NOMO-1 treated with DMSO at 0.1 percent for 48 hours (cell line): ENCODE measurements around the gene WNT9B.

Experiments
- DNase-seq: peaks from one replicate; lab custom pipeline; 2025; ENCODE audit not compliant: unreplicated experiment; lab: John Stamatoyannopoulos, UW

Gene WNT9B

DNA sequence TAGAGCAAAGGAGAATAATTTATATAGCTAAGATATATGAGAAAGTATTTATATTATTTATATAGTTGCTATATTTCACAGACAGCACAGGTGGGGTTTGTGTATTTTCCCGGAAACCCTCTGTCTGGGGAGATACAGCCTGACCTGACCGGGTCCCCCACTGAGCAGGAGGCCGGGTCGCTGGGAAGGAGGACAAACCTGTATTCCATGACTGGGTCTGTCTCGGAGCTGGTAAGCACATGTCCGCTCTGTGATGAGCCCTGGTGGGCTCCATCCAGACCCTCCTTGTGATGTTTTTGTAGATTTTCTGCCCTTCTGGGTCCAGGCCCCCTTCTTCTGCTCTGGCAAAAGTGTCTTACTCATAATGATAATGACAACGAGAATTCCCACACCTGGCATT lies 27.7 kb downstream of the WNT9B start:
- DNase-seq: no peak

DNA sequence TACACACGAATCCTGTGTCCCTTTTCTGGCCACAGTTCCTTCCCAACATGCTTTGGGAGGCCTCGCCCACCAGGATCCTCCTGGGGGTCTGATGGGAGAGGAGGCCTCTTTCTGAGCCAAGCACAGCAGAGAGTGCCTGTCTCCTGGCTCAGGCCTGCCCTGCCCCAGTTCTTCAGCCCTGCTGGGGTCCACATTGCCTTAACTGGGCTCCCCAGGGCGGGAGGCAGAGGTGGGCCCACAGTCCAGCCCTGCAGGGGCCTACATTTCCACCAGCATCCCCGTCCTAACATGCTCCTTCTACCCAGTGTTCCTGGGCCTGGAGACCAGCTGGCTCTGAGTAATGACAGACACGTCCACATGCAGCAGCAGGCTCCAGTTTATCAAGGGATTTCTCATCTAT lies 29.6 kb downstream of the WNT9B start:
- DNase-seq: no peak

DNA sequence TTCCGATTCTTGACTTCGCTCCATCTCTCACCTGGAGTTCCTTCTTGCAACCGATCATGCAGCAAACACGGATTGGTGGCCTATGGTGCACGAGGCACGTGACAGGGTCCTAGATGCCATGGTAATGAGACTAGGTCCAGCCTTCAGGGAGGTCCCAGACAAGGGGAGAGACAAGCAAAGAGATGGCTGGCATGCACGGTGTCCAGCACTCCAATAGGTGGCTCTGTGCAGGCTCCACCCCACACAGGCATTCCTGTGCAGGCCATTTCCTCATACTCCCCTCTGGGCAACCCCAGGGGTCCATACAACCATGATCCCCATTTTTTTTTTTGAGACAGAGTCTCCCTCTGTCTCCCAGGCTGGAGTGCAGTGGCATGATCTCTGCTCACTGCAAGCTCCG lies 31.3 kb downstream of the WNT9B start:
- no peak for DNase-seq

DNA sequence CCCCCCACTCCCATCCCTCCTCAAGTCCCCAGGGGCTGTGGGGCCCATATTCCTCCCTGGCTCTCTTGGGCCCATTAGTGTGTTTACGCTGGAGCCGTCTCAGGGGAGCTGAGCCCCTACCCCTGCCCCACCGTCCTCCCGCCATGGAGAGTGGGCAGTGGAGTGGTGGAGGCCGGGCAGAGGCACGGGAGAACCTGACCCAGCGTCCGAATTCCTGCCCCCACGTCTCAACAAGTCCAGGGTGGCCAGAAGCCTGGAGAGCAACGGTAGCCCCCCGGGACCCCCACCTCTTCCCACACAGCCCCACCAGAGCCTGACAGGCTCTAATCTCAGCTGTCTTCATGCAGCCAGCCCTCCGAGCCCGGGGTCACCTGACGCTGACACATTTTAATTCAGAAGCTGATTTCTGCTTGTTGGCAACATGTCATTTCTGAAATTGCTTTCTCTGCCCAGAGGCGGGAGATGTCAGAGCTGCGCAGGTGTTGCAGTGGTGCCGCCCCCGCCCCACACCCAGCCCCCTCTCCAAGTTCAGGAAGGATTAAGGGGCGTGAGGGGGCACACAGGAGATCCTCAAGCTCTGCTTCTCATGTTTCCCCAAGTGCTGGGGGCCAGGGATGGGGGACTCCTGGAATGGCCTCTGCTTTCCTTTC lies 32.6 kb downstream of the WNT9B start:
- DNase-seq: no peak

DNA sequence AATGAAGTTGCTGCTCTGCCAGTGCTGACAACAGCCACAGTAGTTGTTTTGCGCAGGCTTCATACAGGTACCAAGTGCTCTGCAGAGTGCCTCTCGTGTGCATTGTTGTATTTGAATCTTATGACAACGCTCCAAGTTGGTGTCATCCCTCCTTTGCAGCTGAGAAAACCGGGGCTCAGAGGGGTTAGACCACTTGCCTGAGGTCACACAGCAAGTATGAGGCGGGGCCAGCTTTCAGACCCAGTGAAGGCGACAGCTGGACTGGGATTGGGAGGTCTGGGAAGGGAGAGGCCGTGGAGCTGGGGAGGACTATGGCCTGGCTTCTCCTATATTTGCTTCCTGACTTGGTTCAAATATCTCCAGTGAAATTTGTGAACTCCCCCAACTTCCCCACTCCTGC lies 33.2 kb downstream of the WNT9B start:
- DNase-seq: no peak

DNA sequence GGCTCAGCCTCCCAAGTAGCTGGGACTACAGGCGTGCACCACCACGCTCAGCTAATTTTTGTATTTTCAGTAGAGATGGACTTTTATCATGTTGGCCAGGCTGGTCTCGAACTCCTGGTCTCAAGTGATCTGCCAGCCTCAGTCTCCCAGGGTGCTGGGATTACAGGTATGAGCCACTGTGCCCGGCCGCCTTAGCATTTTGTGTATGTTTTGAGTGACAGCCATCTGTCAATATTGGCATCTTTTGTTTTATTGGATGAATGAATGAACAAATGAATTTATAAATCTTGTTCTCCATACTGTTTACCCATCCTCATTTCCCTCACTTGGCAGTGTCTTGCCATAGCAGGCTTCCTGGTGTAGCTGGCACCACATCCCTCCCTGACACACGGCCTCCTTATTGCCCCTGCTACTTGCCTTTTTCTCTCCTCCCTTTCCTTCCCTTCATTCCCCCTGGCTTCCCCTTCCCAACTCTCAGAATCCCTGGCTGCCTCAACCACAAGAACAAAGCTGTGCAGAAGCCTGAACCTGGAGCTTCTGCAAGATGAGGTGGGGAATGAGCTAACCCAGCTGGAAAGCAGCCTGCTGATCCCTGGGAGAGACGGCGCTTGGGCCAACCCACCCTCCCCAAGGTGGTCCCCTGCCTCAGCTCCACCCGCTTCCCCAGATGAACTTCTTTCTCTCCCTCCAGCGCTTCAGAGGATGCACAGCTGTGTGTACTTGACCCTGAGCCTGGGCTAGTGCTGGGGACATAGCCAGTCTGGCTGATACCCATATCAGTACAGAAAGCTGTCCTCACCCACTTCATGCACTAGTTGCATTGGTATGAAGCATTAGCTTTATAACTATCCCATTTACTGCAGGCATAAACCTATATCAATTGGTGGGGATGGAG lies 34.3 kb downstream of the WNT9B start:
- DNase-seq: no peak

DNA sequence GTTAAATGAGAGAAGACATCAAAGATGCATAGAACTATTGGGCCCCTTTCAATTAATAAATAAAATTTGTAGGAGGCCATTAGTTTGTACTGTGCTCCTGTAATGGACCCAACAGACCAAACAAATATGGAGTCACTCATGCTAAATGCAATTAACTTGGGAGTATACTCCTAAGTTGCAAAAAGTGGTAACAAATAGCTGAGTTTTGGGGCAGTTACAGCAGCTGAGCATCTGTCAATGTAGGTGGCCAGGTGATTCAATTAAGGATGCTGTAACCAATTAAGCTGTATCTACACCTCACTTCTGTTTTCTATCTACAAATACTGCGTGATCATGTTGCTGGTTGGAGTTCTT lies 34.9 kb downstream of the WNT9B start:
- no peak for DNase-seq

DNA sequence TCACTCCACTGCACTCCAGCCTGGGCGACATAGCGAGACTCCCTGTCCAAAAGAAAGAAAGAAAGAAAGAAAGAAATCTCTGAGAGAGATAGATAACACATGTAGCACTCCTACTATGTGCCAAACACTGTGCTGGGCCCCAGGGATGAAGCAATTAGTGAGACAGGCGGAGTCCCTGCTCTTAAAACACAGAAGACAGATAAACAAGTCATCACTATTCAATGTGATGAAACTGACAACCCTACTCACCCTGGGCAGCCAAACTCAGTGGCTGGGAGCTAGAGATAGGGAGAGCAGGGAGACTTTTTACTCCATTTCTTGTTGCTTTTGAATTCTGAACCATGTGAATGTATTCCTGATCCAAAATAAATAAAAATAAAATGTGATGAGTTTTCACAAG lies 36.3 kb downstream of the WNT9B start:
- no peak for DNase-seq

DNA sequence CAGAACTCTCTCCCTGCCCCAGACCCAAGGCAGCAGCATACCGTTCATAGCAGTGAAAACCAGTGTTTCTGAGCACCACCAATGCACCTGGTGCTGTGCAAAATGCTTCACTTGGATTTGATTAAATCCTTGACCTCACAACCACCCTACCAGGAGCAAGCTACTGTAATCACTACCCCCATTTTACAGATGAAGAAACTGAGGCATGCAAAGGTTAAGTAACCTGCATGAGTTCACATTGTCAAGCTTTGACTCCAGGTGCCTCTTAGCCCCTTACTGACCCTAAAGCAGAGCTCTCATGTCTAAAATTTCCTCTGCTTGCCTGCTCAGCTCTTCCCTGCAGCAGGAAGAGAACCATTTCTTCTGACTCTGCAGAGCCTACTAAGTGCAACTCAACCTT lies 37.3 kb downstream of the WNT9B start:
- DNase-seq: no peak

DNA sequence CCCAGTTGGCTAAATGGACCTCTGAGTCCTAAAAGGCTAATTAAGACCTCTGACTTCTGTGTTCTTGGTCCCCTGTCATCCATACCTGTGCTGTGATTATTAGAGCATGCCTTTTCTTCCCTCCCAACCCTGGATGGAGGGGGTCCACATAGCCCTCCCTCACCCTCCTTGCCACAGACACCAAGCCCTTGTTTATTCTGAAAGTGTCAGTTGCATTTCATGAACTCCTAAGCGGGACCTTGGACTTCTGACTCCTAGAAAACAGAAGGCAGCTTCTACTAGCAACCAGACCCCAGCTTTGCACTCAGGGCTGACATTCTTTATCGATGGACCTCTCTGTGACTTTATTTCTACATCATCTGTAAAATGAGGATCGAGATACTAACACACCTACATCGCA lies 38.1 kb downstream of the WNT9B start:
- no peak for DNase-seq

DNA sequence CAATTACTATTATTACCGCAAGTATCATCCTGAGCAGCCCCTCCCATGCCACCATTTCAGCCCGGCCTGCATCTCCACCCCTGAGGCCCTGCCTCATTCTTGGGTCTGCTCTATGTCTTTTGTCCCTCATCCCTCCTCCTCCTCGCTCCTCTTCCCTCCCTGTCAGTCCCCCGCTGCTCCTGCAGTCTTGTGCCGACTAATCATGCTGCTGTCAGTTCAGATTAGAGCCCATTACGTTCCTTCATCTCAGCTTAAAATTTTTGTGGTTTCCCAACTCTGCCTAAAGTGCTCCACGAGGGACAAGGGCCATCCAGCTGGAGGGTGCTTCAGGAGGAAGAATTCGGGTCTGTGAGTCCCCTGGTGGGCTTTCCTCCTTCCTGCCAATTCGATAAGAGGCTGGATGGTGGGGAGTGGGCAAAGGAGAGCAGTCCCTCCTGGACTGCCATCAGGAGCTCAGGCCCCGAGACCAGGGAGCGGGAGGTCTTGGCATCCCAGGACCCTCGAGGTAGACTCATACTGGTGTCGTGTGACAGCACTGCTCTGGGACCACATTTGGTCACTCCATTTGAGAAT lies 38.7 kb downstream of the WNT9B start:
- no peak for DNase-seq

DNA sequence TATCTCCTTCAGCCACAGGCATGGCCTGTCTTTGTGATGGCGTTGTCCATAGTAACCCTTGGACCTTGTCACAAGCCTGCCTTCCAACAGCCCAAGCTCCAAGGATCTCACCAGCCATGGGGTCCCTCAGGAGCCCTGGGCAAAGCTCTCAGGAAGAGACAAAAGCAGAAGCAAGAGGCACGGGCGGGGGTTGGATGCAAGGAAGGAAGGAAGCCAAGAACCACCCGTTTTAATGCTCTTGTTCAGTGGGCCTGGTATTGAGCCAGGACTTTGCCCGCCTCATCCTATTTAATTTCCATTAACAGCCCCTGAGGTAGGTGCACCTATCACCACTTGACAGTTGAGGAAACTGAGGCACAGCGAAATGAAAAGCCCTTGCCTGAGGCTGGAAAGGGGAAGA lies 39.3 kb downstream of the WNT9B start:
- no peak for DNase-seq

DNA sequence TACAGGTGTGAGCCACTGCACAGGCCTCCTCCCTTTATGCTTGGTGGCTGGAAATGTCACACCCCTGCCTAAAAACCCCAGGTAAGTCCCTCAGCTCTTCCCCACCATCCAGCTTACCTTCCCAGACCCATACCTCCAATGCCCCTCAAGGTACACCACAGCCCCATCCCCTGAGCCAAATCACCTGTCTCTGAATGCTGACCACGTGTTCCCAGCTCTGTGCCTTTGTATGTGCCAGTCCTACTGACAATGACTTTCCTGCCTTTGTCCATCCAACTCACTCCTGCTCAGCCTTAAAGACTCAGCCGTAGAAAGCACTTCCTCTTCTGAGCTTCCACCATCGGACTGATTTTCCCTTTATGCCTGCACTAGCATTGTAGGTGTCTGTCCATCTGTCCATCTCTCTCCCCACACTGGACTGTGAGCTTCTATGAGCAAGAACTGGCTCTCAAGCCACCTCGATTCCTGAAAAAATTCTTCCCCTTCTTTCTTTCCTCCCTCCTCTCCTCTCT lies 40.9 kb downstream of the WNT9B start:
- no peak for DNase-seq

DNA sequence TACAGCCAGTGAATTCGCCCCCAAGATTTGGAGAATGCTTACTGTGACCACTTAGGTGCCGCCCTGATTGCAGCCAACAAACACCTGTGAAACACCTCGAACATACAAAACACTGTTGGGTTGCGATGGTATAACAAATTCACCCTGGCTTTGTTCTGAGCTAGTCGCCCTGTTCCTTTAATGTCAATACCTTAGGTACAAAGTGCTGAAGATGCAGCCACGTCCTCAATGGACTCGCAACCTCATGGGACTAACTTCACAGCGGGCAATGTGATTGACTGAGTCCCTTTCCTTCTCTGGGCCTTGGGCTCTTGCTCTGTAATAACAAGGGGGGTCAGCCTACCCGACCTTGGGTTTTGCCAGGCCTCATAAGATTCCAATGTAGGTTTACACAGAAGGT lies 42.6 kb downstream of the WNT9B start:
- DNase-seq: no peak

DNA sequence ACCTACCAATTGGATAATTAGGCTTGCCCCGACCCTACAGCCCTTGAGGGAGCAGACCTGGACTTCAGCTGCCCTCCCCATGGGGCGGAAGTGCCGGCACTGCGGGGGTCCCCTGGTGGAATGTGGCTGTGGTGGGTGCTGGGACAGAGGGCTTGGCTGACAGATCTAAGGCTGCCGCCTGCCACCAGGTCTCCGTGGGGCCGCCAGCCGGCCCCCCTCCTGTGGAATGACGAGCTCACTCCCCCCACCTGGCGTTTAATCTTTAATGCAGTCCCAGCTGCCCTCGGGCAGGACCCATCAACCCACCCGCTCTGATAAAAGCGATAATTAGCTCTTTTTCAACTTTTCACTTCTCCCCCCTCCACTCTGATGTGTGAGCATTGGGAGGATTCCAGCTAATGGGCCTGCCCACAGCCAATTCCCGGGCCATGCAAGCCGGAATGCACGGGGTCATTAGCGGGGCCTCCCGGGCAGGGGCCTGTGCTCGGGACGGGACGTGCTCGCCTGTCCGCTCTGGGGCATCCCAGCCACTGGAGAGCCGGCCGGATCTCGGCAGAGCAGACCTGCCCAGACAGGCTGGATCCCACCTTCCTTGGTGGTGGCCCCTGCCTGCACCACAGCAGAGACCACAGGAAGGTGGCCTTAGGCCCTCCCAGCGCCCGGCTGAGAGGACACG lies 43.2 kb downstream of the WNT9B start:
- no peak for DNase-seq

DNA sequence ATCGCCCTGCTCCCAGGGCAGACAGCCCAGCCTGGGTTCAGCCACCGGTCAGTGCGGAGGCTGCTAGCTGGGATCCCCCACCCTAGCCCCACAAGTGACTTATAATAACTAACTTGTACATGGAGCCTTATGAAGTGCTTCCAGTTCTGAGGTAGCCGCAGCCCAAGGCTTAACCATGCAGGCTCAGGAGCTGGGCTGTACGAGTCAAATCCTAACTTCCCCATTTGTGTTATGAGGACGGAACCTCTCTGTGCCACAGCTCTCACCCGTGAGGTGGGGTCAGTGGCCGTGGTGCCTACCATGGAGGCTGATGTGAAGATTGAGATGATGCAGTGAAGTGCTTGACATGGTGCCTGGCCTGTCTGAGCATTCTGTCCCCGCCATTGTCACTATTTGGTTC lies 43.8 kb downstream of the WNT9B start:
- peak; percentile 20 for DNase-seq

DNA sequence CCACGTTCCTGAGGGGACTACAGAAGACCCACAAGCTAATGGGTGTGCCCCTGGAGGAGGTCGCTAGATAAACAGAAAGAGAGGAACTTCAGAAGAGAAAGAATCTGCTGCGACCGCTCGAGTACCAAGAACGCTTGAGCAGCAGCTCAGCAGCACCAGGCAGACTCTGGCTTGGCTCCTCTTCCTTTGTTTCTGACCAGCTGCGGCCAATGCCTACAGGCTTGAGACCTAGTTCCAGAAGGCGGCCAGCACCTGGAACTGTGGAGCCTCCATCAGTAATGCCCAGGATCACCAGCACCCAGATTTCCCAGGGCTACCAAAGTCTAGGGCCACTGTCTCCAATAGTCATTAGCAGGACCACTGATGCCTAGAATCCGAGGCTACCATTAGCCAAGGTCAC lies 45.6 kb downstream of the WNT9B start:
- no peak for DNase-seq

DNA sequence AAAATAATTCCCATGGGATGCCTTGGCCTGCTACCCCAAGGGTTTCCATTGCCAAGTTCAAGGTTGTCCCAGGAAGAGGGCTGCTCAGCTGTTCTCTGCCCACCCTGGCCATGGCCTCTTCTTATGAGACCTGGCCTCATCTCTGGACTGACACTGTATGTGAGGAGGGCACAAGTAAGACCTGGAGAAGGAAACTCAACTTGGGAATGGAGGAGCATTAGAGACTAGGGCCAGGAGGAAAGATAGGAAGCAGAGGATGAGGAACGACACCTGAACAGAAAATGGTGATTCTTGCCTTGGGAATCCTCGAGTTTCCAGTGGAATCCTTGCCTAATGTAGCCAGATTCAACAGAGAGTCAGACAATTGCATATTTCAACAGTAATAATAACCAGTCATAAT lies 47.0 kb downstream of the WNT9B start:
- DNase-seq: no peak

DNA sequence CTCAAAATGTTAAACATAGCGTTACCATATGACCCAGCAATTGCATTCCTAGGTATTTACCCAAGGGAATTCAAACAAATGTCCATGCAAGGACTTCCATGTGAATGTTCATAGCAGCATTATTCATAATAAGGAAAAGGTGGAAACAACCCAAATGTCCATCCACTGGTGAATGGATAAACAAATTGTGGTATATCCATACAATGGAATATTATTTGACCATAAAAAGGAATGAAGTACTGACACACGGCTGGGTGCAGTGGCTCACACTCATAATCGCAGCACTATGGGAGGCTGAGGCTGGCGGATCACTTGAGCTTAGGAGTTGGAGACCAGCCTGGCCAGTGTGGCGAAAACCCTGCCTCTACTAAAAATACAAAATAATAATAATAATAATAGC lies 47.5 kb downstream of the WNT9B start:
- DNase-seq: no peak

DNA sequence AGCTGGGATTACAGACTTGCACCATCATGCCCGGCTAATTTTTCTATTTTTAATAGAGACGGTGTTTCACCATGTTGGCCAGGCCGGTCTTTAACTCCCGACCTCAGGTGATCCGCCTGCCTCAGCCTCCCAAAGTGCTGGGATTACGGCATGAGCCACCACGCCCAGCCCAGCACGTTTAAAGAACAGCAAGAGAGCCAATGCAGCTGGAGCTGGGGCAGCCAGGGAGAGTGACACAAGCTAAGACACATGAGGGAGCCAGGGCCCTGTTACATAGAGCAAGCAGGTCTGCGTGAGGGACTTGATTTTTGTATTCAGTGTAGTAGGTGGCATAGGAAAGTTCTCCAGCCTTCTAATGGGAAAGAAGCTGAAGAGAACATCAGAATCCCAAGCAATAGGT lies 49.9 kb downstream of the WNT9B start:
- no peak for DNase-seq

DNA sequence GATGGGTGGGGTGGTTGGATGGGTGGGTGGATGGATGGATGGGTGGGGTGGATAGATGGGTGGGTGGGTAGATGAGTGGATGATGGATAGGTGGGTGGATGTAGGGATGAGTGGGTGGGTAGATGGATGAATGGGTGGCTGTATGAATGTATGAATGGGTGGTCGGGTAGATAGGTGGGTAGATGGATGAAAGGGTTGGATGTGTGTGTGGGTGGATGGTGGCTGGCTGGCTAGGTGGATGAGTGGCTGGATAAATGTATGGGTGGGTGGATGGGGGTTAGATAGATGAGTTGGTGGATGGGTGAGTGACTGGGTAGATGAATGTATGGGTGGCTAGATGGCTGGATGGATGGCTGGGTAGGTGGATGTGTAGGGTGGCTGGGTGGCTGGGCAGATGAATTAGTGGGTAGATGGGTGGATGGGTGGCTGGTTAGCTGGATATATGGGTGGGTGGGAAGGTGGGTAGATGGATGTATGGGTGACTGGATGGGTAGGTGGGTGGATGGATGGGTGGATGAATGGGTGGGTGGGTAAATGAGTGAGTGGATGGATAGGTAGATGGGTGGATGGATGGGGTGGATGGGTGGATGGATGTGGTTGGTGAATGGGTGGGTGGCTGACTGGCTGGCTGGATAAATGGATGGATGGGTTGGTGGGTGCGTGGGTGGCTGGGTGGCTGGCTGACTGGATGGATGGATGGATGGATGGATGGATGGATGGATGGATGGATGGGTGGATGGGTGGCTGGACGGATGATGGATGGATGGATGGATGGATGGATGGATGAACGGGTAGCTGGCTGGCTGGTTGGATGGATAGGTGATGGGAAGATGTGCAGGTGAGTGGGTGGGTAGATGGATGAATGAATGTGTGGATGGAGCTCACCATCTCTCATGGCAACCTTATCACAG lies 52.6 kb downstream of the WNT9B start:
- DNase-seq: no peak
